D721Med (cell line): ENCODE measurements around the gene CENPP.

Experiments used
- DNase-seq: peaks from one replicate; pipeline ENCODE4 v3.0.0; 2011; ENCODE audit warnings: low spot score; ENCODE audit not compliant: insufficient read length
- FAIRE-seq: peaks from 2 replicates; lab custom pipeline; 2011; peaks lifted over from hg19 to GRCh38; lab: Jason Lieb, UNC
- TF ChIP-seq, protein P1 (sequence below): IDR thresholded peaks from 2 replicates; pipeline ENCODE4 v1.5.1; 2012; ENCODE audit warnings: mild to moderate bottlenecking, control low read depth; ENCODE audit not compliant: insufficient read depth; ENCODE audit errors: missing control alignments

Gene CENPP

GRCh38 chr9:92482805-92483204 lies 157.1 kb downstream of the CENPP start:
- DNase-seq (no peak), FAIRE-seq (no peak)
- TF ChIP-seq, protein P1, sequence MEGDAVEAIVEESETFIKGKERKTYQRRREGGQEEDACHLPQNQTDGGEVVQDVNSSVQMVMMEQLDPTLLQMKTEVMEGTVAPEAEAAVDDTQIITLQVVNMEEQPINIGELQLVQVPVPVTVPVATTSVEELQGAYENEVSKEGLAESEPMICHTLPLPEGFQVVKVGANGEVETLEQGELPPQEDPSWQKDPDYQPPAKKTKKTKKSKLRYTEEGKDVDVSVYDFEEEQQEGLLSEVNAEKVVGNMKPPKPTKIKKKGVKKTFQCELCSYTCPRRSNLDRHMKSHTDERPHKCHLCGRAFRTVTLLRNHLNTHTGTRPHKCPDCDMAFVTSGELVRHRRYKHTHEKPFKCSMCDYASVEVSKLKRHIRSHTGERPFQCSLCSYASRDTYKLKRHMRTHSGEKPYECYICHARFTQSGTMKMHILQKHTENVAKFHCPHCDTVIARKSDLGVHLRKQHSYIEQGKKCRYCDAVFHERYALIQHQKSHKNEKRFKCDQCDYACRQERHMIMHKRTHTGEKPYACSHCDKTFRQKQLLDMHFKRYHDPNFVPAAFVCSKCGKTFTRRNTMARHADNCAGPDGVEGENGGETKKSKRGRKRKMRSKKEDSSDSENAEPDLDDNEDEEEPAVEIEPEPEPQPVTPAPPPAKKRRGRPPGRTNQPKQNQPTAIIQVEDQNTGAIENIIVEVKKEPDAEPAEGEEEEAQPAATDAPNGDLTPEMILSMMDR, result no peak

- TF ChIP-seq, protein P1, result no peak
- FAIRE-seq, result no peak
- no peak for DNase-seq
These were observed 158.1 kb downstream of the CENPP start for GRCh38 chr9:92483627-92484545.

- TF ChIP-seq, protein P1, result no peak
- DNase-seq, result no peak
- FAIRE-seq, result no peak
These were observed 158.8 kb downstream of the CENPP start for GRCh38 chr9:92484563-92484962.

GRCh38 chr9:92486371-92486770 lies 160.6 kb downstream of the CENPP start:
- FAIRE-seq (no peak), DNase-seq (no peak)
- TF ChIP-seq, protein P1, result no peak

DNA sequence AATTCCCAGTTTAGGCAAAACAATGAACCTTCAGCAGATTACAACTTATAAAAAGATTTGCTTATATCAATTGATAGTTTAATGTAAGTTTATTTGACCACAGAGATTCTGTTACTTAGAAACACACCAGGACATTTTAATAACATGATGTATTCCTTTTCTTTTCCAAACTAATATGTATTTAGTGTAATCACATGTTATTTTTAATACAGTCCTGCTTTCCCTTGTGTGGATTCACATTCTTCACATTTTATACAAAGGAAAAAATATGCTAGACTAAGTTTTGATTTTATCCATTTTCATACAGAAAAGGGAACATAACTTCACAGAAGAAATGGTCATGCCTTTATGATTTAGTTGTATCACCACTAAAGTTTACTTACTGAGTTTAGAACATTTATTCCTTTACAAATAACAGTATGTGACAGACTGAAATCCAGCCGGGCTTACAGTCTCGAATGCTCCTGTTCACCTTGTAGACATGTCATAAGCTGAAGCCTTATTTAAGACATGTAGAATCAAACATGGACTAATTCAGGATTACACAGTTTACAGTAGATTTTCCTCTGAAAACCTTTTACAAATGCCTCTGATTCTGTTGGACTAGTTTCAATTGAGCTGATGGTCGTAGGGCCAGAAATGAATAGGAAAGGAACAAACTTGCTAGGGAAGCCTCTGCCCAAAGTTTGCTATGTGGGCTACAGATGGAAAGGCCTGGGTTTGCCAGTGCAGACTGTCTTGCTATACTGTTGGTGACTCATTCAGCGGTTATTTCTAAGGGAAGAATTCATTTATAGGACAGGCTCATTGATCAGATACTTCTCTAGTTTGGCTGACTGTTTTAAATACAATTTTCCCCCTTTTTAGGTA lies 163.2 kb downstream of the CENPP start:
- no peak for DNase-seq
- FAIRE-seq, result no peak

GRCh38 chr9:92492781-92493401 lies 167.1 kb downstream of the CENPP start:
- TF ChIP-seq, protein P1, result no peak
- DNase-seq (no peak), FAIRE-seq (no peak)

More for the DNA sequence above, 163.2 kb downstream of the CENPP start:
- TF ChIP-seq, protein P1, result no peak
